IPS DF 19.7 (cell line): ENCODE data around the gene APOA5.
A peak's percentile ranks its signal among the peaks of the same experiment; 100 is the strongest.
"Not testable (repeated sequence)": the region's sequence is repeated elsewhere in the genome, so short reads cannot be mapped to it uniquely, and the experiment has no call there.

Experiments
- DNase-seq: peaks from one replicate; pipeline ENCODE4 v3.0.0-alpha.2; 2013; ENCODE audit warnings: low read depth, low spot score

APOA5 gene

GRCh38 chr11:116791813-116792143 lies at the start of gene APOA5:
Gene APOA5 (minus strand): TSS chr11:116791879. CDS start chr11:116791860, 19 bp downstream.
- DNase-seq = no peak

GRCh38 chr11:116840746-116841296 lies 49.1 kb upstream of the APOA5 start:
- no peak for DNase-seq

- no peak for DNase-seq
Measured at GRCh38 chr11:116840224-116840745, 48.6 kb upstream of the APOA5 start.

- no peak for DNase-seq
Measured at GRCh38 chr11:116838321-116839084, 46.8 kb upstream of the APOA5 start.

- no peak for DNase-seq
Measured at GRCh38 chr11:116837231-116838091, 45.8 kb upstream of the APOA5 start, which contains the start of gene APOA1. Gene APOA1 (minus strand): TSS chr11:116837622. CDS start chr11:116837387, 235 bp downstream.

- no peak for DNase-seq
Measured at GRCh38 chr11:116836632-116836991, 44.9 kb upstream of the APOA5 start.

- peak; percentile 68 for DNase-seq
Measured at GRCh38 chr11:116835791-116836631, 44.3 kb upstream of the APOA5 start.

- DNase-seq = no peak
Measured at GRCh38 chr11:116835042-116835772, 43.5 kb upstream of the APOA5 start.

- DNase-seq = not testable (repeated sequence)
Measured at GRCh38 chr11:116834535-116835041, 42.9 kb upstream of the APOA5 start.

- no peak for DNase-seq
Measured at GRCh38 chr11:116833816-116834534, 42.3 kb upstream of the APOA5 start.

GRCh38 chr11:116833491-116833815 lies 41.8 kb upstream of the APOA5 start:
- no peak for DNase-seq

- DNase-seq = no peak
Measured at GRCh38 chr11:116832350-116833290, 40.9 kb upstream of the APOA5 start.

- no peak for DNase-seq
Measured at GRCh38 chr11:116831790-116832349, 40.2 kb upstream of the APOA5 start.

- DNase-seq = no peak
Measured at GRCh38 chr11:116830184-116830912, 38.7 kb upstream of the APOA5 start.

- no peak for DNase-seq
Measured at GRCh38 chr11:116829525-116830183, 38.0 kb upstream of the APOA5 start, which contains the start of gene APOC3. Gene APOC3 (plus strand): TSS chr11:116829907. CDS start chr11:116830583, 676 bp downstream.

- no peak for DNase-seq
Measured at GRCh38 chr11:116828632-116829524, 37.2 kb upstream of the APOA5 start.
